ENCODE results near the gene SERPINB4.

SERPINB4 gene

GRCh38 chr18:63619661-63620060, 24.4 kb downstream of the SERPINB4 start:
- no peak overlapping the region for H2AFZ ChIP-seq (ENCODE audit: low read depth, low read length, severe bottlenecking)
- H3K79me2 ChIP-seq (ENCODE audit: insufficient read depth, low read length), result no peaks in the 10 kb centered on the region
- H3K4me2 ChIP-seq (ENCODE audit: low read depth, low read length, poor library complexity, severe bottlenecking), result no peak overlapping the region
- no peaks in the 10 kb centered on the region for H3K36me3 ChIP-seq (ENCODE audit: low read length)
- no peaks in the 10 kb centered on the region for H3F3A ChIP-seq (ENCODE audit: insufficient read depth)
- no peak overlapping the region for H3K9ac ChIP-seq (ENCODE audit: low read length)
- H3K9me3 ChIP-seq (ENCODE audit: insufficient read depth, low read length), result peaks cover 9% of the 10 kb centered on the region; the same call in 1 of the 2 replicates
- H4K20me1 ChIP-seq (ENCODE audit: low read depth, low read length), result no peaks in the 10 kb centered on the region
- no peak overlapping the region for H3K27ac ChIP-seq (ENCODE audit: low read depth, low read length)
- TF ChIP-seq EZH2phosphoT487 (conservative IDR thresholded peaks at IDR 0.05; ENCODE audit: low read length), result no peak
- TF ChIP-seq, protein P1, sequence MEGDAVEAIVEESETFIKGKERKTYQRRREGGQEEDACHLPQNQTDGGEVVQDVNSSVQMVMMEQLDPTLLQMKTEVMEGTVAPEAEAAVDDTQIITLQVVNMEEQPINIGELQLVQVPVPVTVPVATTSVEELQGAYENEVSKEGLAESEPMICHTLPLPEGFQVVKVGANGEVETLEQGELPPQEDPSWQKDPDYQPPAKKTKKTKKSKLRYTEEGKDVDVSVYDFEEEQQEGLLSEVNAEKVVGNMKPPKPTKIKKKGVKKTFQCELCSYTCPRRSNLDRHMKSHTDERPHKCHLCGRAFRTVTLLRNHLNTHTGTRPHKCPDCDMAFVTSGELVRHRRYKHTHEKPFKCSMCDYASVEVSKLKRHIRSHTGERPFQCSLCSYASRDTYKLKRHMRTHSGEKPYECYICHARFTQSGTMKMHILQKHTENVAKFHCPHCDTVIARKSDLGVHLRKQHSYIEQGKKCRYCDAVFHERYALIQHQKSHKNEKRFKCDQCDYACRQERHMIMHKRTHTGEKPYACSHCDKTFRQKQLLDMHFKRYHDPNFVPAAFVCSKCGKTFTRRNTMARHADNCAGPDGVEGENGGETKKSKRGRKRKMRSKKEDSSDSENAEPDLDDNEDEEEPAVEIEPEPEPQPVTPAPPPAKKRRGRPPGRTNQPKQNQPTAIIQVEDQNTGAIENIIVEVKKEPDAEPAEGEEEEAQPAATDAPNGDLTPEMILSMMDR (IDR thresholded peaks at IDR 0.05; ENCODE audit: insufficient read depth, low read length, poor library complexity, severe bottlenecking), result no peak
- no peaks in the 10 kb centered on the region for H3K9me2 ChIP-seq (replicated peaks; ENCODE audit: insufficient read depth, low read length)
- H3K27me3 ChIP-seq (ENCODE audit: low read length), result no peaks in the 10 kb centered on the region
- H3K4me3 ChIP-seq (ENCODE audit: insufficient read depth, low read length, poor library complexity, severe bottlenecking), result no peak overlapping the region

DNA sequence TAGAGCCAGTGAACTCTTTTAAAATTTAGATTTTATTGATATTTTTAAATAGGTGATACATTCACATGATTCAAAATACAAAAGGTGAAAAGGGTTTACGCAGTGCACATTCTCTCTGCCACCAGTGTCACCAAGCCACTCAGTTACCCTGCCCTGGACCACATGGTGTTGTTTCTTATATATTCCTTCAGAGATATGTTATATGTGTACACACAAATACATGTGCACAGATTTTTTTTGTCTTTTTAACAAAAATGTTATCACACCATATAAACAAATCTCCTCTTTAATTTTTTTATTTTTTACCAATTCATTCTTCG, 26.2 kb downstream of the SERPINB4 start:
- no peak for TF ChIP-seq EZH2phosphoT487 (conservative IDR thresholded peaks at IDR 0.05; ENCODE audit: low read length)
- TF ChIP-seq, protein P1 (IDR thresholded peaks at IDR 0.05; ENCODE audit: insufficient read depth, low read length, poor library complexity, severe bottlenecking), result no peak
- H3K36me3 ChIP-seq (ENCODE audit: low read length), result no peaks in the 10 kb centered on the region
- no peak overlapping the region for H3K4me2 ChIP-seq (ENCODE audit: low read depth, low read length, poor library complexity, severe bottlenecking)
- H4K20me1 ChIP-seq (ENCODE audit: low read depth, low read length), result no peaks in the 10 kb centered on the region
- H3K27me3 ChIP-seq (ENCODE audit: low read length), result no peaks in the 10 kb centered on the region
- no peaks in the 10 kb centered on the region for H3K79me2 ChIP-seq (ENCODE audit: insufficient read depth, low read length)
- no peaks in the 10 kb centered on the region for H3K9me3 ChIP-seq (ENCODE audit: insufficient read depth, low read length)
- no peaks in the 10 kb centered on the region for H3K9me2 ChIP-seq (replicated peaks; ENCODE audit: insufficient read depth, low read length)
- no peak overlapping the region for H3K4me3 ChIP-seq (ENCODE audit: insufficient read depth, low read length, poor library complexity, severe bottlenecking)
- H3F3A ChIP-seq (ENCODE audit: insufficient read depth), result no peaks in the 10 kb centered on the region
- no peak overlapping the region for H3K9ac ChIP-seq (ENCODE audit: low read length)
- no peak overlapping the region for H3K27ac ChIP-seq (ENCODE audit: low read depth, low read length)
- H2AFZ ChIP-seq (ENCODE audit: low read depth, low read length, severe bottlenecking), result no peak overlapping the region

DNA sequence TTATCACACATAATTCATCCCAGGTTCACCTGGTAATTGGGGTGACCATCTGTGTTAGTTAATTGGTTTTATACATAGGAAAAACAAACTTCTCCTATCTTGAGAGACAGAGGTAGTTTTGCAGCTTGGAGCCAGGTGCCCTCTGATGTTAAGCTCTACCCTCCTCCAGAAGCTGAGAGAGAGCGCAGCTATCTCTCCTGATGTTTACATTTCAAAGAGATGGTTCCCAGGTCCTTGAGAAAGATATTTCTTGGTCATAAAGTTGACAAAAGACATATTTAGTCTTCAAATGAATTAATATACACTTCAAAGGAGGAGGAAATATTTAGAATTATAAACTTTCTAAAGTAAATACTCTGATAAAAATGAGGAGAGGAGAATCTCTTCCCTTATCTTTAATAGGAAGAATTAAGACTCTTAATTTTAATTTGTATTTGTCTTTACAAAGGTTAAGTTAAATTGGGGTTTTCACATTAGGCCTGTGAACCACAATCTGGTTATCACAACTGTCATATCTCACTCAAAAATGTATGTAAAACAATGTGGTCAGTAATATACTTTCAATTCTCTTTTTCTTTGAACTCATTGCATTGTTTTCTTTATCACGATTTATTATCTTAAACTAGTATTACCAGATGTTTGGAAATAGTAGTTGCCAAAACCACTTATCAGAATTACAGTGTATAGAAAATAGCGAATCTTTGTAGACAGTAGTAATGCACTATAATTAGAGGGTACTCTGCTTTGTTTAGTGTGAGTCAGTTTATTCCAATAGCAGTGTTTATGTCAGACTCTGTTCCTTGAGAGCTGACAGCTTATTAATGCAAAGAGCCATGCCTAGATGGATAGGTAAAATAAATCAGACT, 26.8 kb downstream of the SERPINB4 start:
- Histone ChIP-seq H3K27me3 (ENCODE audit: low read length) (no peaks in the 10 kb centered on the region), H3K9ac (ENCODE audit: low read length) (no peak overlapping the region), H3K36me3 (ENCODE audit: low read length) (no peaks in the 10 kb centered on the region), H3K9me2 (replicated peaks; ENCODE audit: insufficient read depth, low read length) (no peaks in the 10 kb centered on the region), H3K27ac (ENCODE audit: low read depth, low read length) (no peak overlapping the region), H3K9me3 (ENCODE audit: insufficient read depth, low read length) (no peaks in the 10 kb centered on the region), H3K79me2 (ENCODE audit: insufficient read depth, low read length) (no peaks in the 10 kb centered on the region), H4K20me1 (ENCODE audit: low read depth, low read length) (no peaks in the 10 kb centered on the region), H3K4me3 (ENCODE audit: insufficient read depth, low read length, poor library complexity, severe bottlenecking) (no peak overlapping the region), H3F3A (ENCODE audit: insufficient read depth) (no peaks in the 10 kb centered on the region), H2AFZ (ENCODE audit: low read depth, low read length, severe bottlenecking) (no peak overlapping the region), H3K4me2 (ENCODE audit: low read depth, low read length, poor library complexity, severe bottlenecking) (no peak overlapping the region)
- no peak for TF ChIP-seq EZH2phosphoT487 (conservative IDR thresholded peaks at IDR 0.05; ENCODE audit: low read length)
- TF ChIP-seq, protein P1 (IDR thresholded peaks at IDR 0.05; ENCODE audit: insufficient read depth, low read length, poor library complexity, severe bottlenecking), result no peak
